Gastroesophageal sphincter (tissue), 4 donors: ENCODE results near the gene IL4R. TPM values are rescaled to one million over a fixed set of nuclear protein-coding genes. Genes with fewer than 3 reads are reported as not detected.

Experiments used
- ATAC-seq: fragments of 150-250 bp; one replicate; pipeline ENCODE4 v1.9.1; 2016; ENCODE audit warnings: mild to moderate bottlenecking, moderate library complexity
- H3K27ac ChIP-seq, 4 donors: fragments of 200-600 bp; sonication (generic) in 3 of 4; 1 replicate in 3 of 4; 2 replicates in 1 of 4; pipeline ENCODE4 v1.5.1; 2016 to 2019
- H3K27me3 ChIP-seq: fragments of 200-600 bp; sonication (generic); one replicate; pipeline ENCODE4 v1.5.1; 2019
- H3K36me3 ChIP-seq, 2 donors: fragments of 200-600 bp; sonication (generic); one replicate each; pipeline ENCODE4 v1.5.1; 2019; ENCODE audit warnings: control low read depth in 1 of 2
- H3K4me1 ChIP-seq, 3 donors: fragments of 200-600 bp; sonication (generic); 1 replicate in 2 of 3; 2 replicates in 1 of 3; pipeline ENCODE4 v1.5.1; 2016 to 2019; ENCODE audit warnings: control low read depth in 2 of 3
- H3K4me3 ChIP-seq, 2 donors: fragments of 200-600 bp; sonication (generic); one replicate each; pipeline ENCODE4 v1.5.1; 2019; ENCODE audit warnings: mild to moderate bottlenecking in 1 of 2, moderate library complexity in 1 of 2
- H3K9me3 ChIP-seq, 3 donors: fragments of 200-600 bp; sonication (generic); one replicate each; pipeline ENCODE4 v1.5.1; 2017 to 2019; ENCODE audit warnings: control low read depth in 2 of 3
- EP300 ChIP-seq: sonication (generic); formaldehyde crosslinking; IDR thresholded peaks from one replicate; pipeline ENCODE4 v1.6.1; 2017; ENCODE audit warnings: antibody characterized with exemption, mild to moderate bottlenecking
- POLR2A ChIP-seq, 2 donors: fragments of 450-650 bp; IDR thresholded peaks; one replicate each; pipeline ENCODE4 v1.6.1; 2017; ENCODE audit warnings: antibody characterized with exemption in 2 of 2, mild to moderate bottlenecking in 2 of 2, moderate library complexity in 1 of 2
- POLR2AphosphoS5 ChIP-seq: sonication (generic); formaldehyde crosslinking; IDR thresholded peaks from one replicate; pipeline ENCODE4 v1.6.1; 2017; ENCODE audit warnings: antibody characterized with exemption
- WGBS, 2 donors: methylation state at CpG; one replicate each; pipeline ENCODE4 v1.1.5; 2018; ENCODE audit warnings: low coverage in 1 of 2; 5-methylcytosine and 5-hydroxymethylcytosine counted together
- total RNA-seq, 4 donors: library from RNA; depleted of rRNA; stranded (reverse); fragments of >200 nt; gene quantifications; one replicate each; pipeline ENCODE4 v1.1.0, GENCODE V29; 2016
- TF ChIP-seq, protein P1 (sequence below), 4 experiments: fragments of 200-600 bp in 2 of 4; fragments of 450-650 bp in 2 of 4; sonication (generic) in 1 of 4; IDR thresholded peaks; one replicate each; pipeline ENCODE4 v1.5.1; 2017 to 2019; ENCODE audit warnings: antibody characterized with exemption in 4 of 4, mild to moderate bottlenecking in 2 of 4, moderate library complexity in 2 of 4

IL4R gene
- total RNA-seq, 4 donors from 2014 or later, result 72.3 to 212 (median 110) TPM

DNA sequence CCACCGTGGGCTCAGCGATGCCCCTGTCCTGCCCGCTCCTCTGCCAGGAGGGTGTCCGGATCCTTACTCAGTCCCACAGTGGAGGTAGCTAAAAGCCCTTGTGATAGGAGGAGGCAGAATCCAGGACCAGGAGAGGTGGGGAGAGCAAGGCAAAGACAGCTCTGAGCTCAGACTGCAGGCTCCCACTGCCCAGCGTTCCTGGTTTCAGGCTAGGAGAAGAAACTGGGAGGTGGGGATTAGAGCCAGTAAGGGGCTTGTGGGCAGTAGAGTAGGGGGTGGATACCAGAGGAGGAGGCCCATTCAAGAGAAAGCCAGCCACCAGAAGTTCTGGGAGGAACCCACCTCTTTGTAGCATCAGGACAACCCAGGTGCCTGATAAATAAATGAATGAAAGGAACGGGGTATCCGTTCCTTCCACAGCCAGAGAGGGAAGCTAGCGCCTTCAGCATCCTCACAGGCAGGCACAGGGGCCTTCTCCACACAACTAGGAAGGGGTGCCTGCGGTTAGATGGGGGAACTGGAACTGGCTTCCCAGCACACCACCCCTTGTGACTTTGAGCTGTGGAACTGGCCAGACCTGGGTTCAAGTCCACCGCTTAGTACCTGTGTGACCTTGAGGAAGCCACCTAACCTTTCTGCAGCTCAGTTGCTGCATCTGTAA, 90.5 kb downstream of the IL4R start:
- no peaks in the 10 kb centered on the region for H3K36me3 ChIP-seq
- no peaks in the 10 kb centered on the region for H3K9me3 ChIP-seq
- H3K4me3 ChIP-seq, result no peak overlapping the region
- no peak overlapping the region for H3K27ac ChIP-seq
- TF ChIP-seq EP300, result no peak
- no peak for TF ChIP-seq POLR2A (IDR thresholded peaks at IDR 0.05)
- TF ChIP-seq POLR2AphosphoS5, result no peak
- TF ChIP-seq, protein P1, sequence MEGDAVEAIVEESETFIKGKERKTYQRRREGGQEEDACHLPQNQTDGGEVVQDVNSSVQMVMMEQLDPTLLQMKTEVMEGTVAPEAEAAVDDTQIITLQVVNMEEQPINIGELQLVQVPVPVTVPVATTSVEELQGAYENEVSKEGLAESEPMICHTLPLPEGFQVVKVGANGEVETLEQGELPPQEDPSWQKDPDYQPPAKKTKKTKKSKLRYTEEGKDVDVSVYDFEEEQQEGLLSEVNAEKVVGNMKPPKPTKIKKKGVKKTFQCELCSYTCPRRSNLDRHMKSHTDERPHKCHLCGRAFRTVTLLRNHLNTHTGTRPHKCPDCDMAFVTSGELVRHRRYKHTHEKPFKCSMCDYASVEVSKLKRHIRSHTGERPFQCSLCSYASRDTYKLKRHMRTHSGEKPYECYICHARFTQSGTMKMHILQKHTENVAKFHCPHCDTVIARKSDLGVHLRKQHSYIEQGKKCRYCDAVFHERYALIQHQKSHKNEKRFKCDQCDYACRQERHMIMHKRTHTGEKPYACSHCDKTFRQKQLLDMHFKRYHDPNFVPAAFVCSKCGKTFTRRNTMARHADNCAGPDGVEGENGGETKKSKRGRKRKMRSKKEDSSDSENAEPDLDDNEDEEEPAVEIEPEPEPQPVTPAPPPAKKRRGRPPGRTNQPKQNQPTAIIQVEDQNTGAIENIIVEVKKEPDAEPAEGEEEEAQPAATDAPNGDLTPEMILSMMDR (IDR thresholded peaks at IDR 0.05), result no peak
- WGBS, 2 donors, result 68 to 87% methylated on average over 3 to 6 of the region's 10 CpGs
- no peak for ATAC-seq
- H3K27me3 ChIP-seq, result peaks cover 55% of the 10 kb centered on the region
- peaks cover 0 to 12% (median 2%) of the 10 kb centered on the region in 3 donors for H3K4me1 ChIP-seq

GRCh38 chr16:27405546-27406451, 92.0 kb downstream of the IL4R start:
- peaks cover 0 to 12% (median 0%) of the 10 kb centered on the region in 3 donors for H3K9me3 ChIP-seq
- H3K27ac ChIP-seq, result no peak overlapping the region
- peaks cover 55% of the 10 kb centered on the region for H3K27me3 ChIP-seq
- H3K36me3 ChIP-seq, result no peaks in the 10 kb centered on the region
- WGBS, 2 donors, result 0 to 40% methylated on average over 1 of the region's 19 CpGs
- peaks cover 0 to 12% (median 2%) of the 10 kb centered on the region in 3 donors for H3K4me1 ChIP-seq
- no peak for ATAC-seq
- no peak overlapping the region for H3K4me3 ChIP-seq
- TF ChIP-seq POLR2AphosphoS5, result no peak
- TF ChIP-seq POLR2A (IDR thresholded peaks at IDR 0.05), result no peak
- TF ChIP-seq, protein P1 (IDR thresholded peaks at IDR 0.05), result no peak
- no peak for TF ChIP-seq EP300

GRCh38 chr16:27406511-27407128, 92.8 kb downstream of the IL4R start:
- peaks cover 55% of the 10 kb centered on the region for H3K27me3 ChIP-seq
- 70% methylated on average over 4 of the region's 6 CpGs; no CpG with 5 or more reads in 1 of the 2 donors for WGBS, 2 donors

DNA sequence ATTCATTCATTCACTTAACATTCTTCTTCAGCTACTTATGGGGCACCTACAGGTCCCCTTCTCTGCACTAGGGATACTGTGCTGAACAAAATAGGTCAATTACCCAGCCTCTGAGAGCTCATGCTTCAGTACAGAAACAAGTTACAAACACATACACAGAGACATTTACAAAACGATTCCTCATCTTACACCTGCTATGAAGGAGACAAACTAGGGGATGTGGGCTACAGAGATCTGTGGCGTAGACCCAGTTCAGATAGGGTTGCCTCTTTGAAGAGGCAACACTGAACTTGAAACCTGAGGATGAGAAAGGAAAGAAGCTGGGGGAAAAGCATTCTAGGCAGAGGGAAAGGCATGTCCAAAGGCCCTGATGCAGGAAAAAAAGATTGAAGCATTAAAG, 93.4 kb downstream of the IL4R start:
- no peak for TF ChIP-seq EP300
- TF ChIP-seq, protein P1 (IDR thresholded peaks at IDR 0.05), result no peak
- no peak for TF ChIP-seq POLR2A (IDR thresholded peaks at IDR 0.05)
- TF ChIP-seq POLR2AphosphoS5, result no peak
- Histone ChIP-seq H3K4me1 (peaks cover 0 to 5% (median 2%) of the 10 kb centered on the region in 3 donors), H3K4me3 (no peak overlapping the region), H3K36me3 (no peaks in the 10 kb centered on the region), H3K27ac (no peak overlapping the region), H3K27me3 (peaks cover 54% of the 10 kb centered on the region), H3K9me3 (peaks cover 0 to 12% (median 0%) of the 10 kb centered on the region in 3 donors)
- WGBS, 2 donors, result 59 to 75% methylated on average over 2 of the region's 2 CpGs
- no peak for ATAC-seq

More at GRCh38 chr16:27406511-27407128, 92.8 kb downstream of the IL4R start:
- H3K36me3 ChIP-seq, result no peaks in the 10 kb centered on the region
- no peak overlapping the region for H3K27ac ChIP-seq
- TF ChIP-seq POLR2A (IDR thresholded peaks at IDR 0.05) (no peak), EP300 (no peak), POLR2AphosphoS5 (no peak)
- TF ChIP-seq, protein P1 (IDR thresholded peaks at IDR 0.05), result no peak
- H3K4me1 ChIP-seq, result peaks cover 0 to 10% (median 2%) of the 10 kb centered on the region in 3 donors
- ATAC-seq, result no peak
- H3K4me3 ChIP-seq, result no peak overlapping the region
- H3K9me3 ChIP-seq, result peaks cover 0 to 12% (median 0%) of the 10 kb centered on the region in 3 donors
